Limb (tissue), 2 donors: ENCODE measurements around the gene FANCD2OS.
"Not testable (repeated sequence)": the region's sequence is repeated elsewhere in the genome, so short reads cannot be mapped to it uniquely, and the experiment has no call there.

Source experiments
- DNase-seq, 2 donors: peaks; one replicate each; pipeline ENCODE4 v3.0.0-alpha.2; 2016; ENCODE audit errors: extremely low spot score in 2 of 2

FANCD2OS gene, protein sequence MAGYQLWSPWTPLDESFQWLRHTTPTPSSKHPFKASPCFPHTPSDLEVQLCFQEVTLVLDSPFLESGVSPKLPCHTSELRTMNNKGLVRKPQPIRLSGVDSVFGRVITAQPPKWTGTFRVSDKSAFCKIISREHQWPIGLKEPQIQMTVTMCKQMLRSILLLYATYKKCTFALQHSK

GRCh38 chr3:10108091-10108490 is at the start of gene FANCD2OS:
Gene FANCD2OS, minus strand, starts transcription at chr3:10108255. Its CDS starts 3,481 bp downstream, at chr3:10104774.
- DNase-seq, result no peak

DNA sequence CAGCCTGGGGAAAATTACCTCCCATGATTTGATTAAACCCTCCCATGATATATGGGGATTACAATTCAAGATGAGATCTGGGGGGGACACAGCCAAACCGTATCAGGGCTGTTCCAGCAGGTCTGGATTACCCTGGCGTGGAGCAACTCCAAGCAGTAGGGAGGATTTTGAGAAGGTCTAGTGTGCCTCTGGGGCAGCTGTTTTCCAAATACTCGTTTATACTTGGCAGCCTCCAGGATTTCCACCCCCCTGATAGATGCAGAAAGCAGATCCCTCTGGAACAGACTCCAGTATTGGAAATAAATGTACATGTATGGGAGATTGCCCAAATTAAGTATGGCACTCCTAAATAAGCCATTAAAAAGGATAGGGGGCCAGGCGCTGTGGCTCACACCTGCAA is 49.0 kb upstream of the FANCD2OS start:
- DNase-seq, result peak in 1 of 2 donors; percentile 27

GRCh38 chr3:10155658-10156057 is 47.6 kb upstream of the FANCD2OS start:
- DNase-seq, result no peak

DNA sequence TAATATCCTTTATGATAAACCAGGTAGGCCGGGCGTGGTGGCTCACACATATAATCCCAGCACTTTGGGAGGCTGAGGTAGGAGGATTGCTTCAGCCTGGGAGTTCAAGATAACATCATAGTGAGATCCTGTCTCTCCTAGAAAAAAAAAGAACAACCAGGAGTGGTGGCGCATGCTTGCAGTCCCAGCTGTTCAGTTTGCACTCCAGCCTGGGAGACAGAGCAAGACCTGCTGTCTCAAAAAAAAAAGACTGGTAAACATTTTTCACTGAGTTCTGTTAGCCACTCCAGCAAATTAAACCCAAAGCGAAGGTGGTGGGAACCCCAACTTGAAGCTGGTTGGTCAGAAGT is 47.0 kb upstream of the FANCD2OS start:
- no peak for DNase-seq

- DNase-seq, result no peak
Observed at GRCh38 chr3:10154335-10155122, 46.5 kb upstream of the FANCD2OS start.

DNA sequence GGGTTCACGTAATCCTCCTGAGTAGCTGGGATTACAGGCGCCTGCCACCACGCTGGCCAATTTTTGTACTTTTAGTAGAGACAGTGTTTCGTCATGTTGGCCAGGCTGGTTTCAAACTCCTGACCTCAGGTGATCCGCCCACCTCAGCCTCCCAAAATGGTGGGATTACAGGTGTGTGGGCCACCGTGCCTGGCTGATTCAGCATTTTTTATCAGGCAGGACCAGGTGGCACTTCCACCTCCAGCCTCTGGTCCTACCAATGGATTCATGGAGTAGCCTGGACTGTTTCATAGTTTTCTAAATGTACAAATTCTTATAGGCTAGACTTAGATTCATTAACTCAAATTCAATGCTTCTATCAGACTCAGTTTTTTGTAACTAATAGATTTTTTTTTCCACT is 42.9 kb upstream of the FANCD2OS start:
- DNase-seq, result no peak

DNA sequence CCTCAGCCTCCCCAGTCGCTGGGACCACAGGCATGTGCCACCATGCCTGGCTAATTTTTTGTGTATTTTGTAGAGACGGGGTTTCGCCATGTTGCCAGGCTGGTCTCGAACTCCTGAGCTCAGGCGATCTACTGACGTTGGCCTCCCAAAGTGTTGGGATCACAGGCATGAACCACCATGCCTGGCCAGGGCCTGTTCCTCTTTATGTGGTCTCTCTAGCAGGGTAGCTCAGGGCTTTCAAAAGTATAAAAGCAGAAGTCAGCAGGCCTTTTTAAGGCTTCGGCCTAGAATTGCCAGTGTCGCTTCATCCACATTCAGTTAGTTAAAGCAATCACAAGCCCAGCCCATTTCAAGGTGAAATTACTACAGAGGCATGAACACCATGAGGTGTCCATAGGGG is 41.2 kb upstream of the FANCD2OS start:
- no peak for DNase-seq

DNA sequence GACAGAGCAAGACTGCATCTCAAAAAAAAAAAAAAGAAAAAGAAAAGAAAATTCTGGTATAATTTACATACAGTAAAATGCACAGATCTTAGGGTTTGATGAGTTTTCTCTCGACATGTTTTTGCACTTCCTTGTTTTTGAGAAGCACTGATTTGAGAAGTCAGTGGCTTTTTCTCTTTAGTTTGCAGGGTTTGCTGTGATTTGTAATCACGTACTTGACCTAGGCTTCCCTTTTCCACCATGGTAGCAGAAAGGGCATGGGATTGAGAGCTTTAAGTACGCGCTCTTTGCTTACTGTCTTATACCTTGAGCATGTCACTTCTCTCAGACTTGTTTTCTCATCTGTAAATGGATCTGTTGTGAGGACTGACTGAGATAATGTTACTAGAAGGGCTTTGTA is 37.6 kb upstream of the FANCD2OS start:
- DNase-seq, result no peak

DNA sequence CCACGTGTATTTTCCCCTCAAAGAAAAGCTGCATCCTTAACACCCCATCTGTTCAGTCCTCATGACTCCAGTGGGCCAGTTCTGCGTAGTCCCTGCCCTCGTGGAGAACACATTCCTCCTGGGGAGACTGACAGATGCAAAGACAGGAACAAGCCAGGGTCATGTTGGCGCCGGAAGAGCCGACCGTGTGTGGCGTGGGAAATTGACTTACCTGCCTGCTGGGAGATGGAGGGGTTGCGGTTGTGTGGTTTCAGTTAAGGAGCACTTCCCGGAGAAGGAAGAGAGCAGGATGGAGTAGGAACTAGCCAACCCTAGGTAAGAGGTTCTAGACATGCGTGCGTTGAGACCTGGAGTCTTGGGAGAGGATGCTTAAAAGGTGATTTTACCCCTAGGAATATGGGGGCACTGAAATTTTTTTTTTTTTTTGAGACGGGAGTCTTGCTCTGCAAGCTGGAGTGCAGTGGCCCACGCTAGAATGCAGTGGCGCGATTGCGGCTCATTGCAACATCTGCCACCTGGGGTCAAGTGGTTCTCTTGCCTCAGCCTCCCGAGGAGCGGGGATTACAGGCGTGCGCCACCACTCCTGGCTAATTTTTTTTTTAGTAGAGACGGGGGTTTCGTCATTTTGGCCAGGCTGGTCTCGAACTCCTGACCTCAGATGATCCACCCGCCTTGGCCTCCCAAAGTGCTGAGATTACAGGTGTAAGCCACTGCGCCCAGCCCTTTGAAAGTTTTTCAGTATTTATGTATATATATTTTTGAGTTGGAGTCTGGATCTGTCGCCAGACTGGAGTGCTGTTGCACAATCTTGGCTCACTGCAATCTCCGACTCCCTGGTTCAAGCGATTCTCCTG is 34.9 kb upstream of the FANCD2OS start:
- no peak for DNase-seq

DNA sequence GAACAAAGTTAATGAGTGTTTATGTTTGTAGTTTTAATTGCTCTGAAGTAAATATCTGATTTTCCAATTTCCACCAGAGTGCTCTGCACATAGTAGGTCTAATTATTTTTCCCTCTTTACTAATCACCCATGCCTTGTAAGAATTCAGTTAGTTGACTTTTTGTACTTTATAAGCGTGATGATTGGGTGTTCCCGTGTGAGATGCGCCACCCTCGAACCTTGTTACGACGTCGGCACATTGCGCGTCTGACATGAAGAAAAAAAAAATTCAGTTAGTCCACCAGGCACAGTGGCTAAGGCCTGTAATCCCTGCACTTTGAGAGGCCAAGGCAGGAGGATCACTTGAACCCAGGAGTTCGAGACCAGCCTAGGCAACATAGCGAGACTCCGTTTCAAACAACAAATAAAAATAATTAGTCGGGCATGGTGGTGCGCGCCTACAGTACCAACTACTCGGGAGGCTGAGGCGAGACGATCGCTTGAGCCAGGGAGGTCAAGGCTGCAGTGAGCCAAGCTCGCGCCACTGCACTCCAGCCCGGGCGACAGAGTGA is 33.0 kb upstream of the FANCD2OS start:
- DNase-seq, result no peak

GRCh38 chr3:10137178-10137577 is 29.1 kb upstream of the FANCD2OS start:
- no peak for DNase-seq

DNA sequence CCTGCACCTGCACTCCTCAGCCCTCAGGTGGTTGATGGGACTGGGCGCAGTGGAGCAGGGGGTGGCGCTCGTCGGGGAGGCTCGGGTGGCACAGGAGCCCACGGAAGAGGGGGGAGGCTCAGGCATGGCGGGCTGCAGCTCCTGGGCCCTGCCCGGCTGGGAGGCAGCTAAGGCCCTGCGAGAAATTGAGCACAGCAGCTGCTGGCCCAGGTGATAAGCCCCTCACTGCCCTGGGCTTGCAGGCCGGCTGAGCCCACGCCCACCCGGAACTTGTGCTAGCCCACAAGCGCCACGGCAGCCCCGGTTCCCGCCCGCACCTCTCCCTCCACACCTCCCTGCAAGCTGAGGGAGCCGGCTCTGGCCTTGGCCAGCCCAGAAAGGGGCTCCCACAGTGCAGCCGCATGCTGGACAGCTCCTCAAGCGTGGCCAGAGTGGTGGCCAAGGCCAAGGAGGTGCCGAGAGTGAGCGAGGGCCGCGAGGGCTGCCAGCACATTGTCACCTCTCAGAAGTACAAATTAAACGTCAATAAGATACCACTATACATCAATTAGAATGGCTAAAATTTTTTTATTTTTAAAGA is 28.5 kb upstream of the FANCD2OS start:
- no peak for DNase-seq

- DNase-seq, result not testable (repeated sequence)
Observed at GRCh38 chr3:10135872-10136271, 27.8 kb upstream of the FANCD2OS start.

DNA sequence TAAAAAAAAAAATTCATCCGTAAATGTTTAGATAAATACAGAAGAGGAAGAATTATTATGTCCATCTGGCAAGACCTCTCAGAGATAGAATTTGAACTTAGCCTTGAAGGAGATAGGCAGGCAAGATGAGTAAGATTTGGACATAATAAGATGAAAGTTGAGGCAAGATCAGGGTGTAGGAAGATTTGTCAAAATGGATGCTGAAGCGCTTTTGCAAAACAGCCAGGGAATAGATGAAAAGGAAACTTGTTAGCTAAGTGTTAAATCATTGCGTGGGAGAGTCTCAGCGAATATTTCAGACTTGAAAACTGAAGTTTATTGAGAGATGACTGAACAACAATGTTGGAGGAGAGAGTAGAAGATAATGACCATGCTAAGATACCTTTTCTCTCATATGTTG is 14.7 kb upstream of the FANCD2OS start:
- DNase-seq, result no peak

GRCh38 chr3:10121064-10121463 is 13.0 kb upstream of the FANCD2OS start:
- DNase-seq, result no peak

DNA sequence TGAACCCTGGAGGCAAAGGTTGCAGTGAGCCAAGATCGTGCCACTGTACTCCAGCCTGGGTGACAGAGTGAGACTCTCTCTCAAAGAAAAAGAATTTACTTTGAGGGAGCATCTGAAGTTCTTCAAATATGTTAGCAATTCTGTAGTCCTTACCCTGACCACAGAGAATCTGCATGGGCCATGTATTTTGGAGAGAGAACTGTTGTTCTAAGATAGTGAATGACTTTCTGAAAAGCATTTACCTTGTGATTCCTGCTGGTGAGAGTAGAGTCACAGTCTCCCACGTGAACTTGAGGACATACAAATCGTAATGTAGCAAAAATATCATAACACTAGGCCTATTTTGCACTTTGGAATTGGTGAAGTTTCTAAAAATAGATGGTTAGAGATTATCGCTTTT is 11.3 kb upstream of the FANCD2OS start:
- DNase-seq, result no peak

GRCh38 chr3:10116928-10117327 is 8.9 kb upstream of the FANCD2OS start:
- DNase-seq, result no peak

DNA sequence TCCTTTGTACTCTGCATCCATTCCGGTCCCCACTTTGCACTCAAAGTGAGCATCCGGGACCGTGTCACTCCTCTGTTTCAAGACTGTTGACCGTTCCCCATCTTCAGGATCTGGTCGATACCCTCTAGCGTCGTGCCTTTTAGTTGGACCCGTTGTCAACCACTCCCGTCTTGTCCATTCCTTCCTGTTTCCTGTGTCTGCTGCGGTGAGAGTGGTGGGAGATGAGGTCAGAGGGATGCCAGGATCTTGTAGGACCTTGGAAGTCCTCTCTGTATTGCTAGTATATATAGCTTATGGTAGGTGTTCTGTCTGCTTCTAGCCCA is 8.0 kb upstream of the FANCD2OS start:
- no peak for DNase-seq

- DNase-seq, result peak; percentile 92 to 97
Observed at GRCh38 chr3:10115326-10116137, 7.5 kb upstream of the FANCD2OS start, which contains the start of gene BRK1. Gene BRK1, plus strand, starts transcription at chr3:10115675. Its CDS starts 27 bp downstream, at chr3:10115702.

DNA sequence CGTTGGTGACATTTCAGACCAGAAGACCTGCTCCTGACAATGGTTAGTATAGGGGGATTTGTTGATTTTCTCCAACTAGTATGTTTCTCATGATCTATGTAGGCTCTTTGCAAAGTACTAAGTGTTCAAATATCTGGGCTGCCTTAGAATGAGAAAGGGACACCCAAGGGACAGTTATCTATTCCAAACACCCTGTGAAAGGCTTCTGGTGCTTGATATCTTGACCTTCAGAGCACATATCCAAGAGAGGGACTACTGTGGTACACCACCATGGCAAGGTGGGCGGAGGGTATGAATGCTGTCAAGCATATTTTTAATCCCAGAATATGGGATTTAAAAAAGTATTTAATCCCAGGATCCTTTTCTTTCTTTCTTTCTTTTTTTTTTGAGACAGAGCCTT is 1.1 kb downstream of the FANCD2OS start:
- no peak for DNase-seq

- no peak for DNase-seq
Observed at GRCh38 chr3:10099041-10099440, 9.0 kb downstream of the FANCD2OS start.
